MM.1S (cell line): Measurements from ENCODE around the gene MARCHF10.

Experiments
- CTCF ChIP-seq: fragments of 300-600 bp; sonication (generic); IDR thresholded peaks from 2 replicates; pipeline ENCODE4 v1.5.1; 2016; ENCODE audit warnings: antibody characterized with exemption, low read length, mixed read lengths
- EZH2phosphoT487 ChIP-seq: fragments of 300-600 bp; sonication (generic); IDR thresholded peaks from 2 replicates; pipeline ENCODE4 v1.6.1; 2018; ENCODE audit warnings: antibody characterized with exemption, low read length

- no peak for TF ChIP-seq EZH2phosphoT487
- no peak for TF ChIP-seq CTCF
Measured at GRCh38 chr17:62741290-62741689, 66.8 kb downstream of the MARCHF10 start.
